GM20000 (cell line): Measurements from ENCODE around the gene ERBB4.
A peak's percentile ranks its signal among the peaks of the same experiment; 100 is the strongest.

Source experiments
- DNase-seq: peaks from one replicate; pipeline ENCODE4 v3.0.0; 2012; ENCODE audit warnings: low spot score
- TF ChIP-seq, protein P1 (sequence below): IDR thresholded peaks from 2 replicates; pipeline ENCODE4 v1.5.1; 2012; ENCODE audit warnings: mild to moderate bottlenecking, control low read depth; ENCODE audit errors: extremely low read depth, missing control alignments

ERBB4 gene

DNA sequence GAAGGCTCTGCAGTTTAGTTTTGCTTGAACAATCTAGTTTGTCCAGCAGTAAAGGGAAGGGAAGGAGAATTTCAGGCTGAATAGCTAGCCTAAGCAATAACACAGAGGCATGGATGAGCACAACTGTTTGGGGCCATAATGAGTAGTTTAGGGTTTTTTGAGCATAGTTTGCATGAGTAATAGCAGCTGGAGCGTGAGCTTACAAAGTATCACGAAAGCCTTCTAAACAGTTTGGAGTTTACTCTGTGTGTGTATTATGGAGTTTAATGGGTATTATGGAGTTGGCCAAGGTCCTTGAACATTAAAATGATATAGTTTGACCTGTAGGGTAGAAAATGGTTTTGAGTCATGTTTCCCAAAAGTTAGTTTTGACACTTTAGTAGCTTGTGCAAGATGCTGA, 782.3 kb downstream of the ERBB4 start:
- no peak for DNase-seq
- TF ChIP-seq, protein P1, sequence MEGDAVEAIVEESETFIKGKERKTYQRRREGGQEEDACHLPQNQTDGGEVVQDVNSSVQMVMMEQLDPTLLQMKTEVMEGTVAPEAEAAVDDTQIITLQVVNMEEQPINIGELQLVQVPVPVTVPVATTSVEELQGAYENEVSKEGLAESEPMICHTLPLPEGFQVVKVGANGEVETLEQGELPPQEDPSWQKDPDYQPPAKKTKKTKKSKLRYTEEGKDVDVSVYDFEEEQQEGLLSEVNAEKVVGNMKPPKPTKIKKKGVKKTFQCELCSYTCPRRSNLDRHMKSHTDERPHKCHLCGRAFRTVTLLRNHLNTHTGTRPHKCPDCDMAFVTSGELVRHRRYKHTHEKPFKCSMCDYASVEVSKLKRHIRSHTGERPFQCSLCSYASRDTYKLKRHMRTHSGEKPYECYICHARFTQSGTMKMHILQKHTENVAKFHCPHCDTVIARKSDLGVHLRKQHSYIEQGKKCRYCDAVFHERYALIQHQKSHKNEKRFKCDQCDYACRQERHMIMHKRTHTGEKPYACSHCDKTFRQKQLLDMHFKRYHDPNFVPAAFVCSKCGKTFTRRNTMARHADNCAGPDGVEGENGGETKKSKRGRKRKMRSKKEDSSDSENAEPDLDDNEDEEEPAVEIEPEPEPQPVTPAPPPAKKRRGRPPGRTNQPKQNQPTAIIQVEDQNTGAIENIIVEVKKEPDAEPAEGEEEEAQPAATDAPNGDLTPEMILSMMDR = no peak

DNA sequence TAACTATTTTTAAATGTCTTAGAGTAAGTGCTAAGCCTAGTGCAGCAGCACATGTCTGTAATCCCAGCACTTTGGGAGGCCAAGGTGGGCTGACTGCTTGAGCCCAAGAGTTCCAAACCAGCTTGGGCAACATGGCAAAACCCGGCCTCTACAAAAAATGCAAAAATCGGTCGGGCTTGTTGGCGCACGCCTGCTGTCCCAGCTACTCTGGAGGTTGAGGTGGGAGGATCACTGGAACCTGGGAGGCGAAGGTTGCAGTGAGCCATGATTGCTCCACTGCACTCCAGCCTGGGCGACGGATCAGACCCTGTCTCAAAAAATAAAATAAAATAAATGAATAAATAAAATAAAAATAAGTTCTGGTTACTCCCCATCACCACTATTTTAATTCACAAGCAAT, 783.4 kb downstream of the ERBB4 start:
- TF ChIP-seq, protein P1 = no peak
- no peak for DNase-seq

DNA sequence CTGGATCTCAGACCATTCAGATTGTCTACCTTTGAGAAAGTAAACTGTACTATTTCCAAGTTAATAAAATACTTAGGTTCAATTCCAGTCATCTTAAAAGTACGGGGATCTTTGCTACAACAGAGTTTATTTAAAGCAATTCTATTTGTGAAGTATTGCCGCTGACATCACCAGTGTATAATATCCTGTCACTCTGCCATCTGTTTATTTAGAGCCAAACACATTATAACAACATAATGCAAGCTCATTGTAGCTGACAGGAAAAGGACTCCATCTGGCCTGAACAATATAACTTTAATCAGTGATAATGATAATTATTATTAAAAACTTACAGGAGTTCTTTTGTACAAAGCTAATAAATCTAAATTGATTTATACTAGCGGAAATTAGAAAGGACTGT, 786.8 kb downstream of the ERBB4 start:
- no peak for DNase-seq

DNA sequence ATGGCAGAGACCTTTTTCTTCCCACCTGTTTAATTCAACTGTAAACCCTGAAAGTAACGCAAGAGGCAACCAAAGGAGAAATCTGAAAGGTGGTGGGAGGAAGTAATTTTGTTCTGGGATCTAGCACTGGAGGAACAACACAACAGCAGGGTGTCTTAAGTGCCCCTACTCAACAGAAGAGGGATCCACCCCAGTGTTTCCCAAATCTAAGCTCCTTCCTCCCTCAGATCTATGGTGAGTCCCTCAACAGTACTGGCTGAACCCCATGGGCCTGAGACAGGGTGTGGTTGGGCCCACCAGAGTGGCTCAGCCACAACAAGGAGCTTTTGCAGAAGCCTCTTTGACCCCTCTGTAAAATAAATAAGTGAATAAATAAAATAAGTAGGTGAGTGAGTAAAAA, 790.3 kb downstream of the ERBB4 start:
- DNase-seq = no peak
- TF ChIP-seq, protein P1 = no peak

More for the DNA sequence above, 786.8 kb downstream of the ERBB4 start:
- TF ChIP-seq, protein P1 = no peak

DNA sequence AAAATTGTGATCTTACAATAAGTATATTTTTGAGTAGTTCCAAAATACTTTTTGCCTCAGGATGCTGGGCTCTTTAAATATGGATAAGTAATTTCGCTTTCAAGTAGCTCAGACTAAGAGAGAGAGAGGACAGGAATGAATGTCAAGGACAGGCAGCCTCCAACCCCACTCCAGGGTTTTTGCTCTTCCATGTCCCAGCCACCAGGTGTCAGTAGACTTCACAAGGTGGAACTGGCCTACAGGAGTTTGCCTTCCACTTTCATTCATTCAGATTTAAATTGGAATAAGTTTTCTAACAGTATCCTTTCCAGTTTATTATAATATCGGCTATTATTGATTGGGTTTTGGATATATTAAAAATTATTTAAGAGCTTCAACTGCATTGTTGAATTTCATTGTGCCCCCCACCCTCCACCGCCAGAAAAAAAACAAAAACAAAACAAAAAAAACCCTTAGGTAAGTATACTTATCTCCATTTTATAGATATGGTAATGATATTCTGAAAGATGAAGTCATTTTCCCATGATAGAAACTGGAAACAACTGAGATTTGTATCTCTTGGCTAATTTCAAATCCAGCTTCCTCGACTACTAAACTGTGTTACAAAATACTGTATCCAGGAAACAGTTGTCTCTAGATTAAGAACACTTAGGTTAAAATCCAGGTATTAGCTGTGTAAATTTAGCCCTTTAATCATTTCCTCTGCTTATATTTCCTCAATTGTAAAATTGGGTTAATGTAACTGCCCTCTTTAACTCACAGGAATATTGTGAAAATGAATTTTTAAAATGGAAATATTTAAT, 793.1 kb downstream of the ERBB4 start:
- TF ChIP-seq, protein P1 = peak; percentile 53
- peak; percentile 55 for DNase-seq

DNA sequence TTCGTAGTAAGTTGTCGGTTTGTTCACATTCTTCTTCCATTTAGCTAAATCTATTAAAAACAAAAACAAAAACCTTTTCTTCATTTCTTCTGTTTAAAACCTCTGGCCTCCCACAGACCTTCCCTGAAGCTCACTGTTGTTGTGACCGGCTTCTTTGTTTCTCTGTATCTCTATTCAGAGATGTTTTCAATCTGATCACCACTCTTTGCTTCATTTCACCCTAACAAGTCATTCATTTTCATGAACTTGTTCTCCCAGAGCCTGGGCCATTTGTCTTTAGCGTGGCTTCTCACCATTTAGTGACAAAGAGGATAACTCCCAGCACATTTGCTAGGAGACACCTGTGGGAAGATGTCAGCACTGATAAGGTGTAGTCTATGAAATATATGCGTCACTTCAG, 794.2 kb downstream of the ERBB4 start:
- no peak for DNase-seq
- TF ChIP-seq, protein P1 = no peak

DNA sequence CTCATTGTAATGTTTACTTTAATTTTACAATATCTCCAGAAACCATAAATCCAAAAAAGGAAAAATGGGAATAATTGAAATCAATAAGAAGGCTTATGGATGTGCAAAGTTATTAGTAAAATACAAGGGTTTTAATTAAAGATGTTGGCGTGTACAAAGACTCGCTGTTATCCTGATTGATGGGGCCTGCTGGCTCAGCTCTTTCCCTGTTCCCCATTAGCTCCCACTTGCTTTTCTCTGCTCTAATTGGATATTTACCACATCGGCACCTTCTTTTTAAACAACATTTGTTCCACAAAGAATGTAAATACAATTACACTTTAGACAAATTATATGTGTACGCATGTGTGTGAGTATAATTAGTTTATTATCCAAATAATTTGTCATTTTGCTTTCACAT, 796.6 kb downstream of the ERBB4 start:
- TF ChIP-seq, protein P1 = no peak
- DNase-seq = no peak
